ENCODE data around the gene ENOX1. TPM values are rescaled to one million over a fixed set of nuclear protein-coding genes. Genes with fewer than 3 reads are reported as not detected.

The ENOX1 gene
- total and polyA plus RNA-seq, 2 of the 8 experiments (the other 6 are each of a cell fraction or from before 2014, with no cell fraction given), result 0.23 to 0.37 TPM

DNA sequence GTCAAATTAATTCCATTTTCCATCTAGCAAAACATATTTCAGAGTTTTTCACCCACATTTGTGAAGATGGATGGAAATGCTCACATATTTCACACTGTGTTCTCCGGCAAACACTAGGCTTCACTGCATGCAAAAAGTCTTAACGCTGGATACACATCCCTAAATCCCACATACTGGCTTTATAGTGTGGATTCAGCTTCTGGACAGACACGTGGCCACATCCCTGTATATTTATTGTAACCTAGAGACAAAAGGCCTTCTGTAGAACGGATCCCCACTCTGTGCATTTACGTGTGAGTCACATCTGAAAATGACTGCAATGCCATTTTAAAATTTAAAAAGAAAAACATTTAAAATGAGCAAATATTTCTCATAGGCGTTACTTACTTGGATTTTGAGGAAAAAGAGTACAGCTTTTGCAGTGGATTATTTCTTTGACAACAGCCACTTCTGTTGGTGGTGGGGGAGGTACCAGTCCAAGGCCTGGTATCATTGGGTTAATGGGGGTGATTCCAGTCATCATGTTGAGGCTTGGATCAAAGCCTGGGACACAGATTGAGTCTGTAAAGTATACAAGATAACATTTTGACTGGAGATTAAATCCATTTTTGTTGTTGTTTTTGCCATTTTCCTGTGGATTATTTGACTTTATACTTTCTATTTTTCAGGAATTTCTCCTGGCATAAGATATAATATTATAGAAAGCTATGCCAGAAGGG lies 425.7 kb downstream of the ENOX1 start (continued):
- no peak for TF ChIP-seq NANOG (IDR thresholded peaks at IDR 0.05; ENCODE audit: insufficient read depth, low read depth, low read length, poor library complexity, severe bottlenecking)
- TF ChIP-seq SRF (IDR thresholded peaks at IDR 0.05; ENCODE audit: low read depth, low read length), result no peak
- TF ChIP-seq JUND (IDR thresholded peaks at IDR 0.05; ENCODE audit: low read length), result no peak
- no peak for TF ChIP-seq CREB1 (IDR thresholded peaks at IDR 0.05)
- TF ChIP-seq EGR1 (IDR thresholded peaks at IDR 0.05; ENCODE audit: borderline replicate concordance, low read depth, low read length), result no peak
- TF ChIP-seq RNF2 (IDR thresholded peaks at IDR 0.05; ENCODE audit: borderline replicate concordance, low read depth, low read length, missing control alignments, poor library complexity, severe bottlenecking), result no peak

Data from H1 (cell line).